CD4-positive, alpha-beta memory T cell (primary cell): Measurements from ENCODE around the gene TNS1. TPM values are rescaled to one million over a fixed set of nuclear protein-coding genes. Genes with fewer than 3 reads are reported as not detected.

ENCODE experiments used
- CTCF ChIA-PET: fragments of 350-600 bp; sonication (Branson Sonifier 250); formaldehyde crosslinking; loops from one replicate; lab custom pipeline; 2021; ENCODE audit warnings: inconsistent platforms; ENCODE audit not compliant: partially characterized antibody; lab: Charles Lee
- POLR2A ChIA-PET: fragments of 350-600 bp; sonication (Branson Sonifier 250); formaldehyde crosslinking; loops from one replicate; lab custom pipeline; 2021; ENCODE audit not compliant: partially characterized antibody; lab: Charles Lee
- DNase-seq, 5 donors: peaks; one replicate each; pipeline versions ENCODE4 v3.0.0 to v3.0.0-alpha.2; 2020 to 2022; ENCODE audit warnings: mixed read lengths in 1 of 5
- H3K27ac ChIP-seq: one replicate; pipeline ENCODE4 v1.7.0; 2013; ENCODE audit warnings: low read depth, low read length
- H3K27me3 ChIP-seq: 2 replicates; pipeline ENCODE4 v1.7.0; 2013; ENCODE audit warnings: mild to moderate bottlenecking, low read length, moderate library complexity; ENCODE audit not compliant: insufficient read depth
- H3K36me3 ChIP-seq: 2 replicates; pipeline ENCODE4 v1.7.0; 2013; ENCODE audit warnings: mild to moderate bottlenecking, low read length, moderate library complexity; ENCODE audit not compliant: insufficient read depth
- H3K4me1 ChIP-seq: 2 replicates; pipeline ENCODE4 v1.7.0; 2013; ENCODE audit warnings: mild to moderate bottlenecking, low read length, moderate library complexity; ENCODE audit not compliant: insufficient read depth
- H3K4me3 ChIP-seq, 2 donors: one replicate each; pipeline ENCODE4 v1.7.0; 2013; ENCODE audit warnings: low read length in 2 of 2, mild to moderate bottlenecking in 1 of 2
- H3K9me3 ChIP-seq, 2 donors: one replicate each; pipeline ENCODE4 v1.7.0; 2013; ENCODE audit warnings: low read length in 2 of 2, control low read depth in 1 of 2; ENCODE audit not compliant: control insufficient read depth in 1 of 2
- H3K27ac Mint-ChIP-seq, 7 donors: one replicate each; pipeline ENCODE4 v1.8.0; 2020 to 2021; ENCODE audit warnings: mixed read lengths in 7 of 7, mild to moderate bottlenecking in 6 of 7, inconsistent platforms in 3 of 7, moderate library complexity in 3 of 7
- H3K27me3 Mint-ChIP-seq, 2 donors: one replicate each; pipeline ENCODE4 v1.8.0; 2020 to 2021; ENCODE audit warnings: mixed read lengths in 2 of 2
- H3K36me3 Mint-ChIP-seq, 2 donors: one replicate each; pipeline ENCODE4 v1.8.0; 2020 to 2021; ENCODE audit warnings: mixed read lengths in 2 of 2, inconsistent platforms in 1 of 2, mild to moderate bottlenecking in 1 of 2
- H3K4me1 Mint-ChIP-seq, 4 donors: one replicate each; pipeline ENCODE4 v1.8.0; 2020 to 2021; ENCODE audit warnings: mixed read lengths in 4 of 4, mild to moderate bottlenecking in 1 of 4
- H3K4me3 Mint-ChIP-seq, 8 donors: one replicate each; pipeline ENCODE4 v1.8.0; 2020 to 2021; ENCODE audit warnings: mixed read lengths in 8 of 8, mild to moderate bottlenecking in 7 of 8, moderate library complexity in 6 of 8, inconsistent platforms in 3 of 8
- H3K9me3 Mint-ChIP-seq, 8 donors: one replicate each; pipeline ENCODE4 v1.8.0; 2020 to 2021; ENCODE audit warnings: mixed read lengths in 8 of 8, mild to moderate bottlenecking in 5 of 8, inconsistent platforms in 3 of 8, moderate library complexity in 1 of 8
- intact Hi-C: fragments of 100-400 bp; cut with micrococcal nuclease; formaldehyde crosslinking; loops from one replicate; pipeline ENCODE4 v1.15.1; 2023
- polyA plus RNA-seq, 2 donors: library from polyadenylated mRNA; unstranded; fragments of 300-500 nt; fragmentation: Illumina TruSeq; gene quantifications; one replicate each; pipeline ENCODE4 v1.2.3, GENCODE V29; 2021
- total RNA-seq, 2 experiments: library from RNA; stranded (reverse); gene quantifications; one replicate each; pipeline ENCODE4 v1.2.3, GENCODE V29; 2021

Gene TNS1
- total and polyA plus RNA-seq, 4 experiments from 2014 or later = 0.78 to 1.2 TPM; not detected in 2

- Histone ChIP-seq H3K9me3 (no peaks in the 10 kb centered on the region), H3K4me3 (no peak overlapping the region), H3K27me3 (no peaks in the 10 kb centered on the region), H3K4me1 (no peaks in the 10 kb centered on the region), H3K27ac (no peak overlapping the region), H3K36me3 (no peaks in the 10 kb centered on the region)
- no peak for DNase-seq
- Mint-ChIP-seq H3K27ac (no peak overlapping the region), H3K4me3 (no peak overlapping the region), H3K36me3 (no peaks in the 10 kb centered on the region), H3K27me3 (no peaks in the 10 kb centered on the region), H3K4me1 (no peaks in the 10 kb centered on the region), H3K9me3 (peaks cover 0 to 2% (median 0%) of the 10 kb centered on the region in 8 donors)
- ChIA-PET CTCF (no interaction called here), POLR2A (no interaction called here)
- intact Hi-C loops = no loop called here
Observed at GRCh38 chr2:217875556-217876252, 127.1 kb downstream of the TNS1 start.

DNA sequence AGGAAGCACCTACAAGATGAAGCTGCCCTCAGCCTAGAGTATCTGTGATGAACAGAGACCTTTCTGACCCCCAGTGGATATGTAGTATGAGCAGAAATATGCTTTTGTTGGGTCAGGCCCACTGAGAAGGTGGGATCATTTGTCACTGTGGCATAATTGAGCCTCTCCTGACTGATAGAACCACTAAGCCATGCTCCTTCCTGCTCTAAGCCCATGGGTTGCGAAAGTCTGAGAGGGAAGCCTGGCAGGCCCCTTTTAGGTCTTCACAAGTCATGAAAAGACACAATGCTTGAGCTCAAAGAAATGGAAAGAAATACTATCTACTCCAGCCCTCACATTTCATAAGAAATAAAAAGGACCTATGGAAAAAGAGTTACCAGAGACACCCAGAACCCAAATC is 127.7 kb downstream of the TNS1 start:
- Histone ChIP-seq H3K4me3 (no peak overlapping the region), H3K27ac (no peak overlapping the region), H3K9me3 (no peaks in the 10 kb centered on the region), H3K27me3 (no peaks in the 10 kb centered on the region), H3K36me3 (no peaks in the 10 kb centered on the region), H3K4me1 (no peaks in the 10 kb centered on the region)
- Mint-ChIP-seq H3K9me3 (peaks cover 0 to 5% (median 0%) of the 10 kb centered on the region in 8 donors), H3K27me3 (no peaks in the 10 kb centered on the region), H3K27ac (no peak overlapping the region), H3K36me3 (no peaks in the 10 kb centered on the region), H3K4me1 (no peaks in the 10 kb centered on the region), H3K4me3 (no peak overlapping the region)
- ChIA-PET CTCF (no interaction called here), POLR2A (no interaction called here)
- no peak for DNase-seq
- intact Hi-C loops = no loop called here

DNA sequence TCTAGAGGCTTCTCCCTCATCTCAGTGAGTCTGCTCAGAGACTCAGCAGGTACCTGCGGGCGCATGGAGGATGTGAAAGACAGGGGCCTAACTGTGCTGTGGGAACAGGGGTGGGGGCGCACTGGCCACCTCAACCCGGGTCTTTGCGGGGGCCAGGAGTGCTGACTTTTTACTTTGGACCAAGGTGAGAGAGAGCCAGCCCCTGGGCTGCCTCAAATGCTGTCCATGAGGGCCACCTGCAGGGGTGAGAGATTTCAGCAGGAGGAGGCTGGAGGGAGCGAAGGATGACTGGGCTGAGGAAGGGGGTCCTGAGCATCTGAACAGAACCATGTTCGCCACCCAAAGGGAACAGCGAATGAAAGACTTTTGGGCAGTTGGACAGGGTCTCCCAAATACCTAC is 129.4 kb downstream of the TNS1 start:
- Histone ChIP-seq H3K4me3 (no peak overlapping the region), H3K4me1 (no peaks in the 10 kb centered on the region), H3K27me3 (no peaks in the 10 kb centered on the region), H3K9me3 (no peaks in the 10 kb centered on the region), H3K27ac (no peak overlapping the region), H3K36me3 (no peaks in the 10 kb centered on the region)
- DNase-seq = no peak
- no peaks in the 10 kb centered on the region for H3K4me1 Mint-ChIP-seq
- H3K9me3 Mint-ChIP-seq = peaks cover 0 to 5% (median 0%) of the 10 kb centered on the region in 8 donors
- H3K27ac Mint-ChIP-seq = no peak overlapping the region
- intact Hi-C loops = no loop called here
- H3K27me3 Mint-ChIP-seq = peaks cover 2 to 3% of the 10 kb centered on the region in 2 donors
- no peak overlapping the region for H3K4me3 Mint-ChIP-seq
- CTCF ChIA-PET = no interaction called here
- H3K36me3 Mint-ChIP-seq = no peaks in the 10 kb centered on the region
- POLR2A ChIA-PET = no interaction called here

GRCh38 chr2:217872319-217872718 is 130.5 kb downstream of the TNS1 start:
- ChIA-PET POLR2A (no interaction called here), CTCF (no interaction called here)
- H3K4me1 ChIP-seq = no peaks in the 10 kb centered on the region
- H3K4me1 Mint-ChIP-seq = no peaks in the 10 kb centered on the region
- no peak overlapping the region for H3K27ac ChIP-seq
- no peak overlapping the region for H3K4me3 ChIP-seq
- no peak overlapping the region for H3K4me3 Mint-ChIP-seq
- no peaks in the 10 kb centered on the region for H3K9me3 ChIP-seq
- H3K36me3 ChIP-seq = no peaks in the 10 kb centered on the region
- H3K27me3 Mint-ChIP-seq = peaks cover 2 to 3% of the 10 kb centered on the region in 2 donors
- intact Hi-C loops = no loop called here
- no peak overlapping the region for H3K27ac Mint-ChIP-seq
- peaks cover 0 to 5% (median 0%) of the 10 kb centered on the region in 8 donors for H3K9me3 Mint-ChIP-seq
- H3K27me3 ChIP-seq = no peaks in the 10 kb centered on the region
- H3K36me3 Mint-ChIP-seq = no peaks in the 10 kb centered on the region
- DNase-seq = no peak

DNA sequence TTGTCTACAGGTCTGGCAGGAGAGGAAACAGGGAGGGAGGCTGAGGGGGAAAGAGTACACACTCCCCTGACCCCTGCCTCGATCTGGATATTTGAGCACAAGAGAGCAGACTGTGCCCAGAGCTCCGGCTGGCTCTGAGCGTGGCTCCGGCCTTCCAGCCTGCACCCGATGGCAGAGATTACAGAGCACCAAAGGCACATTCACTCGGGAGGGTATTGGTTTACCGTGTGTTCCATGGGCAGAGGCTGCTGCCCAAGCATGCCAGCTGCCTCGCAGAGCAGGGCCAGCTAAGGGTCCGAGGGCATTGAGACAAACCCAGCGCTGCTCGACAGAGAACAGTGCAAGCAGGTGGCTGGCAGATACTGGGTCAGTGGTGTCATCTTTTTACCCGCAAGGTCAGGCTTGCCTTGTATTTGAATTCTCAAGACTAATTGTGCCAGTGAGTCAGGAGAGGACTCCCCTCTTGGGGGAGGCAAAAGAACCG is 132.2 kb downstream of the TNS1 start:
- H3K27me3 Mint-ChIP-seq = peaks cover 2 to 3% of the 10 kb centered on the region in 2 donors
- intact Hi-C loops = no loop called here
- DNase-seq = no peak
- Histone ChIP-seq H3K4me3 (no peak overlapping the region), H3K9me3 (no peaks in the 10 kb centered on the region), H3K27me3 (no peaks in the 10 kb centered on the region), H3K4me1 (no peaks in the 10 kb centered on the region), H3K27ac (no peak overlapping the region), H3K36me3 (no peaks in the 10 kb centered on the region)
- no peaks in the 10 kb centered on the region for H3K4me1 Mint-ChIP-seq
- no peaks in the 10 kb centered on the region for H3K36me3 Mint-ChIP-seq
- no peak overlapping the region for H3K27ac Mint-ChIP-seq
- ChIA-PET CTCF (interaction anchor here (0.9 to 1.4 kb wide), 2 partner anchors 14 to 16 kb away, joined by 3 to 6 read pairs; no protein-coding TSS in a partner anchor), POLR2A (no interaction called here)
- no peak overlapping the region for H3K4me3 Mint-ChIP-seq
- peaks cover 0 to 5% (median 0%) of the 10 kb centered on the region in 8 donors for H3K9me3 Mint-ChIP-seq

DNA sequence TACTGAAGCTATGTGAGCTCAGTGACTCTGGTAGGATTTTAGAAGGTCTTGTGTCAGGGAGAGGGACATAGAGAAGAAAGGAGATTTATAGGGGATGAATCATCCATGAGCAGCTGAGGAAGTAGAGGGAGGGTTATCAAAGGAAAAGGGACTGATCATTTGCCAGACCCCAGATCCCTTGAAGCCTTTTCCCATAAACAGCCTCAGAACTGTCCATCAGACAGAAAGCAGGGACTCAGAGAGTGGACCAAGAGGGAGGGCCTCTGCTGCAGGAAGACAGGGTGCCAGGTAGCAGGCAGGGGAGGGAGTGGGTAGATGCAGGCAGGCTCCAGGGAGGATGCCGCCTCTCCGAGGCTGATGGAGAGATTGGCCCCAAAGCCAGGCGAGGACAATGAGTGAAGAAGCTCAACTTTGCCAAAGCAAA is 133.9 kb downstream of the TNS1 start:
- no peak overlapping the region for H3K27ac ChIP-seq
- Mint-ChIP-seq H3K36me3 (no peaks in the 10 kb centered on the region), H3K4me3 (no peak overlapping the region), H3K9me3 (peaks cover 0 to 3% (median 0%) of the 10 kb centered on the region in 8 donors), H3K27ac (no peak overlapping the region), H3K27me3 (peaks cover 2 to 3% of the 10 kb centered on the region in 2 donors), H3K4me1 (no peaks in the 10 kb centered on the region)
- DNase-seq = no peak
- H3K4me1 ChIP-seq = no peaks in the 10 kb centered on the region
- no peaks in the 10 kb centered on the region for H3K9me3 ChIP-seq
- ChIA-PET CTCF (interaction anchor here (2.2 kb wide), 1 partner anchor 83 kb away, joined by 5 read pairs; no protein-coding TSS in a partner anchor), POLR2A (no interaction called here)
- H3K4me3 ChIP-seq = no peak overlapping the region
- no peaks in the 10 kb centered on the region for H3K27me3 ChIP-seq
- intact Hi-C loops = no loop called here
- no peaks in the 10 kb centered on the region for H3K36me3 ChIP-seq

DNA sequence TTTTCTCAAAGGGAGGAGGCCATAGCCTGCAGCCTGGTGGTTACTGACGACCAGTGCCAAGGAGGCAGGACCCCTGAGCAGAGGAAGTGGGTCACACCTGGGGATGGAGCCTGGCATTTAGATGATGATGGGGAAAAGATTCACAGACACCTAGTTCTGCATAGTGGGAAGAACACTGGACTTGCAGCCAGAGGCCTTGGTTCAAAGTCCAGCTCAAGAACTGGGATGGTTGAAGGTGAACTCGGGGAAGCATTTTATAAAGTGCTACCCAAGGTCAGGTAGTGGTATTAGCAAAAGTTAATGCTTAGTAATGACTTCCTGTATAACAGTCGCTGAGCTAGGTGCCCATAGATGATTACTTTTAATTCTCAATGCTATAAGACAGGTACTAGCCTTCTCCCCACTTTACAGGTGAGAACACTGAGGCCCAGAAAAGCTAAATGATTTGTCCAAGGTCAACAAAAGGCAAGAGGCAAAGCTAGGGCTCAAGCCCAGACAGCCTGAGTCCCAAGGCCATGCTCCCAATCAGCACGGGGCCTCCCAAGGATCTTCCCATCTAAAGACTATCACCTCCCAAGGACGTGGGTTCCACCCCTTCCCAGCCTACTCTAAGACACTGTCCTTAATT is 134.4 kb downstream of the TNS1 start:
- no peaks in the 10 kb centered on the region for H3K27me3 ChIP-seq
- H3K27ac ChIP-seq = no peak overlapping the region
- CTCF ChIA-PET = interaction anchor here (2.2 kb wide), 1 partner anchor 82 kb away, joined by 5 read pairs; no protein-coding TSS in a partner anchor
- no peaks in the 10 kb centered on the region for H3K36me3 Mint-ChIP-seq
- intact Hi-C loops = no loop called here
- H3K9me3 ChIP-seq = no peaks in the 10 kb centered on the region
- peaks cover 2 to 3% of the 10 kb centered on the region in 2 donors for H3K27me3 Mint-ChIP-seq
- POLR2A ChIA-PET = no interaction called here
- DNase-seq = no peak
- H3K4me3 ChIP-seq = no peak overlapping the region
- no peak overlapping the region for H3K4me3 Mint-ChIP-seq
- H3K4me1 Mint-ChIP-seq = no peaks in the 10 kb centered on the region
- H3K9me3 Mint-ChIP-seq = peaks cover 0 to 3% (median 0%) of the 10 kb centered on the region in 8 donors
- no peak overlapping the region for H3K27ac Mint-ChIP-seq
- H3K36me3 ChIP-seq = no peaks in the 10 kb centered on the region
- no peaks in the 10 kb centered on the region for H3K4me1 ChIP-seq
